ENCODE results near the gene CNTNAP2. TPM values are rescaled to one million over a fixed set of nuclear protein-coding genes. Genes with fewer than 3 reads are reported as not detected.

Gene CNTNAP2
- total RNA-seq, 1 donor, result 7.6 TPM

DNA sequence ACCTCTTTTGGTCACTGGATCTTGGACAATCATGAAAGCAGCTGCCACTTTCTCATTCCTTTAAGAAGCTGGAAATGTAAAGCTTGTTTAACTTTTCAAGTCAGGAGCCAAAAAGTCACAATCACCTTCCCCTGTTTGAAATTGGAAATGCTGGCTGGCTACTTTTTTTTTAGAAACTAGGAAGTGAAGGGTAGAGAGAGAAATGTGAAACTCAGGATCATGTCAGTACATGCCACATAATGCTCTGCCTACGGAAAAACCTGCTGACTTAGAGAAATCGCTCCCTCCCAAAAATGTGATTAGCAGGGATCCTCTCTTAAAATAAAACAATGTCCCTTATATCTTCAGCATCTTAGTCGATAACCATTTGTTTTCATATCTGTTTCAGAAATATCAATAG is 2285.6 kb downstream of the CNTNAP2 start:
- no peaks in the 10 kb centered on the region for H3K9me3 ChIP-seq (ENCODE audit: low read depth, low read length)
- no peaks in the 10 kb centered on the region for H3K27me3 ChIP-seq (ENCODE audit: insufficient read depth, low read length)
- DNase-seq (ENCODE audit: insufficient read length, low spot score, missing footprints), result no peak
- no peaks in the 10 kb centered on the region for H3K36me3 ChIP-seq (ENCODE audit: insufficient read depth, low read length)
- H3K4me3 ChIP-seq (ENCODE audit: insufficient read depth, low read length), result no peak overlapping the region
- TF ChIP-seq, protein P1, sequence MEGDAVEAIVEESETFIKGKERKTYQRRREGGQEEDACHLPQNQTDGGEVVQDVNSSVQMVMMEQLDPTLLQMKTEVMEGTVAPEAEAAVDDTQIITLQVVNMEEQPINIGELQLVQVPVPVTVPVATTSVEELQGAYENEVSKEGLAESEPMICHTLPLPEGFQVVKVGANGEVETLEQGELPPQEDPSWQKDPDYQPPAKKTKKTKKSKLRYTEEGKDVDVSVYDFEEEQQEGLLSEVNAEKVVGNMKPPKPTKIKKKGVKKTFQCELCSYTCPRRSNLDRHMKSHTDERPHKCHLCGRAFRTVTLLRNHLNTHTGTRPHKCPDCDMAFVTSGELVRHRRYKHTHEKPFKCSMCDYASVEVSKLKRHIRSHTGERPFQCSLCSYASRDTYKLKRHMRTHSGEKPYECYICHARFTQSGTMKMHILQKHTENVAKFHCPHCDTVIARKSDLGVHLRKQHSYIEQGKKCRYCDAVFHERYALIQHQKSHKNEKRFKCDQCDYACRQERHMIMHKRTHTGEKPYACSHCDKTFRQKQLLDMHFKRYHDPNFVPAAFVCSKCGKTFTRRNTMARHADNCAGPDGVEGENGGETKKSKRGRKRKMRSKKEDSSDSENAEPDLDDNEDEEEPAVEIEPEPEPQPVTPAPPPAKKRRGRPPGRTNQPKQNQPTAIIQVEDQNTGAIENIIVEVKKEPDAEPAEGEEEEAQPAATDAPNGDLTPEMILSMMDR (IDR thresholded peaks at IDR 0.05; ENCODE audit: extremely low read depth, low read depth, low read length), result no peak
- no peak overlapping the region for H3K4me2 ChIP-seq (ENCODE audit: insufficient read depth, low read length)
- H3K79me2 ChIP-seq (ENCODE audit: insufficient read depth, low read length), result no peaks in the 10 kb centered on the region
- no peaks in the 10 kb centered on the region for H3K4me1 ChIP-seq (ENCODE audit: insufficient read depth, low read length)
- no peak overlapping the region for H2AFZ ChIP-seq (ENCODE audit: low read length)
- no peaks in the 10 kb centered on the region for H4K20me1 ChIP-seq (ENCODE audit: insufficient read depth, low read length)
- H3K27ac ChIP-seq (ENCODE audit: low read depth, low read length), result no peak overlapping the region

DNA sequence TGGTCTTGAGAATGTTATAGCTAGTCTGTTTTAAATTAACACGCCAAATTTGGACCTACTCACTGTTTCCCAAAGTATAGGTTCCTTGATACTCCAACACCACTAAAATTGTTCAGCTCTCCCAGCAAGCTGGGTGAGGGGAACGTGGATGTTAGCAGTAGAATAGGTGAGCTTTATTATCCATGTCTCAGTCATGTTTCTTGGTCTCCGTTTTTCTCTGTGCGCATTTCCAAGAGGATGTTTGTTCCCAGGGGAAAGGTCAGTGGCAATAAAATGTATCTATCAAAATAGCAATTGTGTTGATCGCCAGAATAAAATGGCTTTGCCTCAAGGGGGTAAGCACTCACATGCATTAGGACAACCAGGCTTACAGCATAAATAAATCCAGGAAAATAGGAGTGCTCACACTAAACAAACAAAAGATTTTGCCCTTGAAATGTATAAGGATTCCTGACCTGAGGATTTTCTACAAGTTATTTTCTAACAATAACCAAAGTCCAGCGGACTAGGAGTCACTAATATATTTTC is 2286.9 kb downstream of the CNTNAP2 start:
- H3K4me3 ChIP-seq (ENCODE audit: insufficient read depth, low read length), result no peak overlapping the region
- no peaks in the 10 kb centered on the region for H3K4me1 ChIP-seq (ENCODE audit: insufficient read depth, low read length)
- no peak for DNase-seq (ENCODE audit: insufficient read length, low spot score, missing footprints)
- TF ChIP-seq, protein P1 (IDR thresholded peaks at IDR 0.05; ENCODE audit: extremely low read depth, low read depth, low read length), result no peak
- no peaks in the 10 kb centered on the region for H3K36me3 ChIP-seq (ENCODE audit: insufficient read depth, low read length)
- no peaks in the 10 kb centered on the region for H3K79me2 ChIP-seq (ENCODE audit: insufficient read depth, low read length)
- no peaks in the 10 kb centered on the region for H4K20me1 ChIP-seq (ENCODE audit: insufficient read depth, low read length)
- no peak overlapping the region for H3K4me2 ChIP-seq (ENCODE audit: insufficient read depth, low read length)
- H3K9me3 ChIP-seq (ENCODE audit: low read depth, low read length), result no peaks in the 10 kb centered on the region
- no peak overlapping the region for H3K27ac ChIP-seq (ENCODE audit: low read depth, low read length)
- no peak overlapping the region for H2AFZ ChIP-seq (ENCODE audit: low read length)
- no peaks in the 10 kb centered on the region for H3K27me3 ChIP-seq (ENCODE audit: insufficient read depth, low read length)

DNA sequence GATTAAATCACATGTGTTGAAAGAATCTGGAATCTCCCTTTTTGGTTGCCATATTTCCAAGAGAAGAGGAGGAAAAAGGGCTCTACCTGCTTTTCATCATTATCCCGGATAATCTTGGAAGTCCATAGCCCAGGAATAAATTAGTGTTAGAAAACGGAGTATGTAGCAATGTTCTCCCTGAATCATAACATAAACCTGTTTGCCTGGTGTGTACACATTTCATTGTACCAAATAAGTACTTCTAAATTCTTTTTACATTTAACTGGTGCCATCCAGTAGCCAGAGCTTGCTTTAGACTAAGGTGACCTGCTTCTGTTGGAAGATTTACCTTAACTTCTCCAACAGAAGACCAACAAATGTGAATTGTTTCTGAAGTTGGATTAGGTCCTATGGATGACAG is 2291.7 kb downstream of the CNTNAP2 start:
- H3K4me3 ChIP-seq (ENCODE audit: insufficient read depth, low read length), result no peak overlapping the region
- H2AFZ ChIP-seq (ENCODE audit: low read length), result no peak overlapping the region
- no peaks in the 10 kb centered on the region for H3K9me3 ChIP-seq (ENCODE audit: low read depth, low read length)
- H3K36me3 ChIP-seq (ENCODE audit: insufficient read depth, low read length), result no peaks in the 10 kb centered on the region
- DNase-seq (ENCODE audit: insufficient read length, low spot score, missing footprints), result no peak
- no peak overlapping the region for H3K4me2 ChIP-seq (ENCODE audit: insufficient read depth, low read length)
- H3K4me1 ChIP-seq (ENCODE audit: insufficient read depth, low read length), result no peaks in the 10 kb centered on the region
- no peaks in the 10 kb centered on the region for H3K27me3 ChIP-seq (ENCODE audit: insufficient read depth, low read length)
- H4K20me1 ChIP-seq (ENCODE audit: insufficient read depth, low read length), result no peaks in the 10 kb centered on the region
- no peak overlapping the region for H3K27ac ChIP-seq (ENCODE audit: low read depth, low read length)
- TF ChIP-seq, protein P1 (IDR thresholded peaks at IDR 0.05; ENCODE audit: extremely low read depth, low read depth, low read length), result no peak
- no peaks in the 10 kb centered on the region for H3K79me2 ChIP-seq (ENCODE audit: insufficient read depth, low read length)

DNA sequence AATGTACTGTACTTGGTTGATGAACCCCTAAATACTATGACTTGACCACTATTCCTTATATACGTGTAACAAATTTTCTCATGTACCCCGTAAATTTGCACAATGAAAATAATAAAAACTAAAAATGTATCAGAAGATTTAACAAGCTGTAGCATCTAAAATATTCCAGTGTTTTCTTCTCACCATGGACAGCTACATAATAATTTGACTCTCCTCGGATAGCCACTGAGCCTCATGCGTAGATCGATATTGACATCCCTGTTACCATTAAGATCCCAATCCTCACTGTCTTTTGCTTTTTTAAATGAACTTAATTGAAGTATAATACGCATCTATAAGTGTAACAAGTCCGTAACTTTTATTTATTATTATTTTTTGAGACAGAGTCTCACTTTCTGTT is 2294.3 kb downstream of the CNTNAP2 start:
- no peak overlapping the region for H2AFZ ChIP-seq (ENCODE audit: low read length)
- H3K4me2 ChIP-seq (ENCODE audit: insufficient read depth, low read length), result no peak overlapping the region
- no peak overlapping the region for H3K27ac ChIP-seq (ENCODE audit: low read depth, low read length)
- H3K36me3 ChIP-seq (ENCODE audit: insufficient read depth, low read length), result no peaks in the 10 kb centered on the region
- TF ChIP-seq, protein P1 (IDR thresholded peaks at IDR 0.05; ENCODE audit: extremely low read depth, low read depth, low read length), result no peak
- no peaks in the 10 kb centered on the region for H3K9me3 ChIP-seq (ENCODE audit: low read depth, low read length)
- no peaks in the 10 kb centered on the region for H3K79me2 ChIP-seq (ENCODE audit: insufficient read depth, low read length)
- no peaks in the 10 kb centered on the region for H3K4me1 ChIP-seq (ENCODE audit: insufficient read depth, low read length)
- no peak for DNase-seq (ENCODE audit: insufficient read length, low spot score, missing footprints)
- no peaks in the 10 kb centered on the region for H3K27me3 ChIP-seq (ENCODE audit: insufficient read depth, low read length)
- H3K4me3 ChIP-seq (ENCODE audit: insufficient read depth, low read length), result no peak overlapping the region
- no peaks in the 10 kb centered on the region for H4K20me1 ChIP-seq (ENCODE audit: insufficient read depth, low read length)
